Measurements from ENCODE around the gene NIPA2.

GRCh38 chr15:22904736-22905135 lies 66.3 kb downstream of the NIPA2 start:
- TF ChIP-seq CTCF (IDR thresholded peaks at IDR 0.05; ENCODE audit: insufficient read depth, low read depth, low read length) (no peak), EZH2 (IDR thresholded peaks at IDR 0.05; ENCODE audit: insufficient read depth, low read length) (no peak)

Data from astrocyte (in vitro differentiated cells and primary cell).